Suppressor macrophage treated with lipopolysaccharide for 4 hours (primary cell): ENCODE measurements around the gene APOB.
"Not testable (repeated sequence)": the region's sequence is repeated elsewhere in the genome, so short reads cannot be mapped to it uniquely, and the experiment has no call there.

Source experiments
- DNase-seq: peaks from one replicate; pipeline ENCODE4 v3.0.0-alpha.2; 2020

APOB gene

DNA sequence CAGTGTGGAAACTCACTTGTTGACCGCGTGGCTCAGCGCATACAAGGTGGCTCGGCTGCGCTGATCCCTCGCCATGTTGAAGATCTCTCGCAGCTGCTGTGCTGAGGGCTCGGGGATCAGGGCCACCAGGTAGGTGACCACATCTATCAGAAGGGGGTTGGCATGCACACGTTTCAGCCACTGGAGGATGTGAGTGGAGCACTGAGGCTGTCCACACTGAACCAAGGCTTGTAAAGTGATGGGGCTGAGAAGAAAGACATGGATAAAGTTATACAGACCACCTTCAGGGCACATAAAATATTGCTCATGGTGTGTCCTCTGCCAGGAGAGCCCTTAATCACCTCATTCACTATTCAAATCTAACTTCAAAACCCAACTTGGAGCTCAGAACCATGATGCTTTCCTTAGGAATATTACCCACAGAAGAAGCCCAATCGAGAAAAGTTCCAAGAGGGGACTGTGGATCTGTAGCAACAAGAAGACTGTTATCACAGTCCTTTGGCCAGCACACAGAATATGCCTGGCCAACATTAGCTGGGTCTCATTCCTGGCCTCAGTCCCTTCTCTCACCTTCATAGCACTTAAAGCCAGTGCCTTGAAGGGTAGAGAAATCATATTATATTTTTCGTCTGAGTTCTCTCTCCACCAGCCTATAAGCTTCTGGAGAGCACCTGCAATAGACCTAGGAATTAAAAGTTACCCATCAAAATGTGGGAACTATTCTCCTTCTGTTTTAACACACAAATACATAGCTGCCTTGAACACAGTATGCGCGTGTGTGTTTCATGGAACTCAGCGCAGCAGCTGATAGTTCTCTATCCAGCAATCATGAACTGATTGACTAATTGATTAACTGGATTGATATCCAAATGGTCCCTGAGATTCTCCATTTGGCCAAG is 11.3 kb downstream of the APOB start:
- DNase-seq, result no peak

DNA sequence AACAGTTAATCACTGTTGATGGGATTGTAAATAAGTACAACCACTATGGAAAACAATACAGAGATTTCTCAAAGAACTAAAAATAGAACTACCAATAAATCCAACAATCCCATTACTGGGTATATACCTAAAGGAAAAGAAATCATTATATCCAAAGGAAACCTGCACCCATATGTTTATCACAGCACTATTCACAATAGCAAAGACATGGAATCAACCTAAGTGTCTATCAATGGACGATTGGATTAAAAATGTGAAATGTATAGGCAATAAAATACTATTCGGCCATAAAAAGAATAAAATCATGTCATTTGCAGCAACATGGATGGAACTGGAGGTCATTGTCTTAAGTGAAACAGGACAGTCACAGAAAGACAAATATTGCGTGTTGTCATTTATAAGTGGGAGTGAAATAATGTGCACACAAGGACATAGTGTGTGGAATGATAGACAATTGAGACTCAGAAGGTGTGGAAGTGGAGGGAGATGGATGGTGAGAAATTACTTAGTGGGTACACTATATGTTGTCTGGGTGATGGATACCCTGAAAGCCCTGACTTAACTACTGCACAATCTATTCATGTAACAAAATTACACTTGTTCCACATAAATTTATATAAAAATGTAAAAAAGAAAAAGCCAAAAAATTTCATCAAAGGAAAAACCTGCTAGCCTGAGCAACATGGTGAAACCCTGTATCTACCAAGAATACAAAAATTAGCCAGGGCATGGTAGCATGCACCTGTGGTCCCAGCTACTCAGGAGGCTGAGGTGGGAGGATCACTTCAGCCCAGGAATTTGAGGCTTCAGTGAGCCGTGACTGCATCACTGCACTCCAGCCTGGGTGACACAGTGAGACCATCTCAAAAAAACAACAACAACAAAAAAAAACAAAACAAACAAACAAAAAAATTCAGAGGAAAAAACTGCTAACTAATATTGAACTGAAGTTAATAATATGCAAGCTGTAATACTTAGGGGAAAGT is 12.6 kb downstream of the APOB start:
- DNase-seq, result no peak

DNA sequence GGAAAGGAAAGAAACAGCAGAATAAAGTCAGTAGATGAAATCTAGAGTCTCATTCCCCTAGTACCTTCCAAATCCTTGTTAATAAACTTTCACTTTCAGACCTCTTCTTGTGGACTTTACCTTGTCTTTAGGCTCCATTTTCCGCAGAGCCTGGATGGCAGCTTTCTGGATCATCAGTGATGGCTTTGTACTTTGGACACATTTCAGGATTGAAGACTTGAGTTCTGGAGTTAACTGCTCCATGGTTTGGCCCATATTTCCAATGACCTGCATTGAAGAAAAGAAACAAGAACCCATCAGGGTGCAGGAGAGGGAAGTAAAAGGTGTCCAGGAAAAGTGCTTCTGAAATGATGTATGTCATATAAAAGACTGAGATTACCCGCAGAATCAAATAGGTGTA is 14.4 kb downstream of the APOB start:
- DNase-seq, result no peak

DNA sequence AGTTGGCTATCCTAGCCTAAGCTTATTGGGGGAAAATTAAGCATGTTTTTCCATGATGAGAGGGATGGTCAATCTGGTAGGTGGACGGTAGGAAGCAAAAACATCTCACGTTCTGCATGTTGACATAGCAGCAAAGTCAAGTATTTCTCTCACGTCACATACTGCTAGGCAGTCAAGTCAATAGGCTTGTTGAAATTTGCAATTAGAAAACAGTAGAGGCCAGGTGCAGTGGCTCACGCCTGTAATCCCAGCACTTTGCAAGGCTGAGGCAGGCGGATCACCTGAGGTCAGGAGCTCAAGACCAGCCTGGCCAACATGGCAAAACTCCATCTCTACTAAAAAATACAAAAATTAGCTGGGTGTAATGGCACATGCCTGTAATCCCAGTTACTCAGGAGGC is 14.9 kb downstream of the APOB start:
- DNase-seq, result not testable (repeated sequence)

DNA sequence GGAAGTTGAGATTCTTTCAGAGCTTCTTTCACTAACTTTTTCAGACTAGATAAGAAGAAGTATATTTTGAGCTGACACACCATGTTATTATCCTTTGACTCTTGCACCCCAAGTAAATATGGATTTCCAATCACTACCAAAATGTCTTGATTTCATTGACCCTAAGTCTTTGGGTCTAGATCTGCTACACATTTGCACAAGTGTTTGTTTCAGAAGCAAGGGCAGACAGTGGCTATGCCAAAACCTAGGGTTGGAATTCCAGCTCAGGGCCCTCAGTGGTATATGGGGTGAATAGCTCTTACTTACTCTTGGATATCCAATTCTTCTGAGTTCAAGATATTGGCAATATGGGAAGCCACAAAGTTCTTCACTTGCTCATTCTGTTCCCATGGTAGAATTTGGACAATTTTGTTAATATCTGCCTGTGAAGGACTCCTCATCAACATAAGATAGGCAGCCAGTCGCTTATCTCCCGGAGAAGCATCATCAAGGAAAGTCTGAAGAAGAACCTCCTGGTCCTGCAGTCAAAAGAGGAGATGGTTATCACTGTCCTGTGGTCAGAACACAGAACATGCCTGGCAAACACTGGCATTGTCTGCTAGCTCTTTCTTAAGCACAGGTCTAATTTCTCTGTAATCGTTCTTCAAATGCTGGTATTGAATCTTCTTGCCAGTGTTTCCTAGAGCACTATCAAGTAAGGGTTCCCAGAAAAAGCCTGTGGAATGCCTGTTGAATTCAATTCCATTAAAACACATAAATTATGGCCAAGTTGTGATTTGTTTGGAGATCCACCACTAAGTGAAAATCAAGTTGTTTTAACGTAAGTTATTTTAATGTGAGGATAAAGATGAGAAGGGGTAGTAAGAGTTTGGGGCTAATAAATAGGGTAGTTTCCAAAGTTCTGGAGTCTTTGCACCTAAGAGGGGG is 15.6 kb downstream of the APOB start:
- DNase-seq, result no peak

DNA sequence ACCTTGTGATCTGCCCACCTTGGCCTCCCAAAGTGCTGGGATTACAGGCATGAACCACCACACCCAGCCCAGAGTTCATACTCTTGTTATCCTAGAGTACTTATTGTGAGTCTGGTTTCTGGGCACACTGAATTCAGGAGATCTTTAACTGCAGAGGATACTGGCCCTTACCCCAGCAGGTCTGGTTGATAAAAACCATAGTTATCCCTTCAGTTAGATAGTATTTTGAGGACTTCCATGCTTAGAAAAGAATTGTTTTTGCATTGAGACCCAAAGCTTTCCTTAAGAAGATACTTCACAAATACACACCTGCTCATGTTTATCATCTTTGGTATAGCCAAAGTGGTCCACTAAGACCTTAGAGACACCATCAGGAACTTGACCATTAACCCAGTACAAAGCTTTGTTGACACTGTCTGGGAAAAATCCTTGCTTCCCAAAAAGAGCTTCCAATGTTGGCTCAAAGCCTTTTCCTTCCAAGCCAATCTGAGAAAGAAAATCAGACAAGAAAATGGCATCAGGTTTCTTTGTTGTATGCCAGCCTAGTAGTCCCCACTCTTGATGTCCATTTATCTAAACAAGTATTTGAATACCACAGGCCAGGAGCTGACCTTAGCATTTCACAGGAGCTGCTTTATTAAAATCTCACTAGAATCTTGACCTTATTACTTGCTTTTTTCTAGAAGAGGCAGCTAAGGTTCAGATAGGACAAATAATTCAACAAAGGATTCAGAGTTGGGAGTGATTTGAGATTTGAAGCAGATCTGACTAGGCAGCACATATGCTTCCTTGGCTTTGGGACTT is 17.2 kb downstream of the APOB start:
- DNase-seq, result no peak

DNA sequence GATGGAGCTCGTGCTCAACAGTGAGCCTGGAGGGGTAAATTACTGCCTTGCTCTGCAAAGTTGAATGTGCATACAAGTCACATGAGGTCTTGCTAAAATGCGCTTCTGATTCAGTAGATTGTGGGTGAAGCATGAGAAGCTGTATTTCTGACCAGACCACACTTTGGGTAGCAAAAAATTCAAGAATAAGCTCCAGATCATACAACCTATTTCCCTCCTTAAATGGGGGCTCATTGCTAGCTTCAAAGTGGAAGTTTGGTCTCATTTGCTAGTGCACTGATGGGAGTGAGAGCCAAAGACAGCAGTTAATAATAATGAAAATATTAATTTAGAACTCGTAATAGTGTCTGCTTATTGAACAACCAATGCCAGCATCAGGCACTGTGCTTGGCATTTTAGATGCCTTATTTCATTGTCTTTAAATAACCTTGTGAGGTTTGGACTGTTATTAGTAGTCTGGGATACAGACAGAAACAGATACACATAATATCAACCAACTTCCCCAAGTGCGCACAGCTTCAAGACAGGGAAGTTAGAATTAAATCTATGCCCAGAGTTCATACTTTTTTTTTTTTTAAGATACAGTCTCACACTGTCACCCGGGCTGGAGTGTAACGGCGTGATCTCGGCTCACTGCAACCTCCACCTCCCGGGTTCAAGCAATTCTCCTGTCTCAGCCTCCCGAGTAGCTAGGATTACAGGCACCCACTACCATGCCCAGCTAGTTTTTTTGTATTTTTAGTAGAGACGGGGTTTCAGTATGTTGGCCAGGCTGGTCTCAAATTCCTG is 18.0 kb downstream of the APOB start:
- no peak for DNase-seq

DNA sequence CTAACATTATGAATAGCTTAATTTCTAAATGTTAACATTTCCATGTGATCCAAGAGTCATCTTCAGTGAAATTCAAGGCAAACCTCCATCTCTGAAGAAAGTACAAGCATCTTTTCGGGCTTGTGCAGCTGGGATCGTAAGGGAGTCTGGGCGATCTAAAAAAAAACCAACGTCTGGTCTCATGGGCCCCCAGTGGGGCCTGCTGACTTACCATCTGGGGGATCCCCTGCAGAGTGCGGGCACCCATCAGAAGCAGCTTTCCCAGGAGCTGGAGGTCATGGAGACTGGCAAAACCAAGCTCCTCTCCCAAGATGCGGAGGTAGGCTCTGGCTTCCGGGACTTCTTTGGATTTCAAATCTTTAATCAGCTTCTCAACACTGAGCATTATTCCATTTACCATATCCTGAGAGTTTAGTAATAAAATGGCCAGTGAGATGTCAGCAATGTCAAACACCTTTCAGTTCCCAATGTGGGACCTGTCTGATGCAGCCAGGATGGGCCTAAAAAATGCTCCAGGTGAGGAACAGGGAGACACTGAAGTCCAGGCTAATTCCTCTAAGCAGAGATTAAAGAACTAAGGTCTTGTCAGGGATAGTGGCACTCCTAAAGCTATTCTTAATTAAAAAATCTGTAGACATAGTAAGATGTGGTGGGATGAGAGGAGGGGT is 19.0 kb downstream of the APOB start:
- DNase-seq, result no peak

DNA sequence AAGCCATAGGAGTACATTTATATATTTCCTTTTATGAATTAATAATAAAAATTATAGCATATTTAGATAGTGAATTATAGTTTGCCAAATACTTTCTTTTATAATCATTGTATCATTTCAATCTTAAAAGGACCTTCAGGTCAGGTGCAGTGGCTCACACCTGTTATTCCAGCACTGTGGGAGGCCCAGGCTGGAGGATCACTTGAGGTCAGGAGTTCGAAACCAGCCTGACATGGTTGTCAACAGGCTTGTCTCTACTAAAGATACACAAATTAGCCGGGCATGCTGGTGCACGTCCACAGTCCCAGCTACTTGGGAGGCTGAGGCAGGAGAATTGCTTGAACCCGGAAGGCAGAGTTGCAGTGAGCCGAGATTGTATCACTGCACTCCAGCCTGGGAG is 19.7 kb downstream of the APOB start:
- no peak for DNase-seq

DNA sequence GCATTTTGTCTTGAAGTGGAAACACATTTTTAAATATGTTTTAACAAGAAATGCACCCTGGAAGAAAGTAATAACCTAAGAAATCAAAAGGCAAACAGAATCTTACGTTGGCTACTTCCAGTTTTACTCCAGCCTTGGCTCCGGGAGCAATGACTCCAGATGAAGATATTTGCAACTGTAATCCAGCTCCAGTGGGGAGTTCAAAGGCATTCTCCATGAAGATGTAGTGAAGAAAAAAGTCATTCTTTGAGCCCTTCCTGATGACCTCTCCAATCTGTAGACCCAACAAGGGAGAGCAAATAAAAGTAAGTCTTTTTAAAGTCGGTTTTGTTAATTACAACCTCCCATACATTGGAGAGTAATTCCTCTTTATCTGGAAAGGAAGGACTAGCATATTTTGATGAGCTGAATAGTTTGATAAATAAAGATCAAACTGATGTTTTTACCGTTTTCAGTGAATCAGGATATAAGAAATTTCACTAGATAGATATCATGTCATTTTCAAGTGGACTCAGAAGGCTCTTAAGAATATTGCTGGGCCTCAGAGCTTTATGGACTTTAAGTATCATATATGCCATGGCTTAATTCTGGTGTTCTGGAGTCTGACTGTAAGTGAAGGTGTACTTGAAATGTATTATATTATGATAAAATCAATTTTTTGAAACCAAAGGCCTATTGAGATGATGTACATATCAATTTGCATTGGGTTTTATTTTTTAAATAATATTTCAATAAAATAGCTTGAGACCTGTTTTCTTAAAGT is 20.3 kb downstream of the APOB start:
- DNase-seq, result no peak

DNA sequence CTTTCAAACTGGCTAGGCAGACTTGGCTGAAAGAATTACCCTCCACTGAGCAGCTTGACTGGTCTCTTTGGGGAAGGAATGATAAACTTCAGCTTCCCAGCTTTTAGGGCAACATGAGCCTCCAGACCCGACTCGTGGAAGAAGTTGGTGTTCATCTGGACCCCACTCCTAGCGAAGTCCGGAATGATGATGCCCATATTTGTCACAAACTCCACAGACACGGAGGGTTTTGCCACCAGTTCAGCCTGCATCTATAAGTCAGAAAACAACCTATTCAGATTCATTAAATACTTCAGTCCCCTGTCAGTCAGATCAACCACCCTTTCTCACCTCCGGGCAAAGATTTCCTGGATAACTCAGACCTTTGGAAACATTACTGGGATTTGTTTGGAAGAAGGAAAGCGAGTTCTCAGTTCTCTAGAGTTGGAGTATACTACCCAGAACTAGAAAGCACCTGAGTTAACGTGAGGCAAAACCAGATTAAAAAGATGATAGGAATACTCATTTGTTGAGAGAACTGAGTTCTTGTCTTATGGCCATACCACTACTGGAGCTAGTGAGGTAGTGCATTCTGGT is 21.0 kb downstream of the APOB start:
- DNase-seq, result no peak

DNA sequence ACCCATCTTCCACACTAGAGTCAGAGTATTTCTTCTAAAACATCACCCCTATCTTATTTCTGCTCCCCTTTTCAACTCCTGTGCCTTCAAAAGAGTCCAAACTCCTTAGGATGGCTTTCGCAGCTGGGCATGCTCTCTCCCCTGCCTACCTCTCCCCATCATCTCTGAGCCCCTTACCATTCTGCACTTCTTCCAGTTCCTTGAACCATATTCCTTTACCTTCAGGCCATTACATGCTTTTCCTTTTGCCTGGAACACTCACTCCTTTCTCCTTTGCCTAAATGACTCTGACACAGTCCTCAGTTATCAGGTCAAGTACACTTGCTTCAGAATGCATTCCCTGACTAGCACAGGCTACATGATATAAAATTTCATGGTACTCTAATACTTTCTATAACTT is 22.4 kb downstream of the APOB start:
- DNase-seq, result no peak

DNA sequence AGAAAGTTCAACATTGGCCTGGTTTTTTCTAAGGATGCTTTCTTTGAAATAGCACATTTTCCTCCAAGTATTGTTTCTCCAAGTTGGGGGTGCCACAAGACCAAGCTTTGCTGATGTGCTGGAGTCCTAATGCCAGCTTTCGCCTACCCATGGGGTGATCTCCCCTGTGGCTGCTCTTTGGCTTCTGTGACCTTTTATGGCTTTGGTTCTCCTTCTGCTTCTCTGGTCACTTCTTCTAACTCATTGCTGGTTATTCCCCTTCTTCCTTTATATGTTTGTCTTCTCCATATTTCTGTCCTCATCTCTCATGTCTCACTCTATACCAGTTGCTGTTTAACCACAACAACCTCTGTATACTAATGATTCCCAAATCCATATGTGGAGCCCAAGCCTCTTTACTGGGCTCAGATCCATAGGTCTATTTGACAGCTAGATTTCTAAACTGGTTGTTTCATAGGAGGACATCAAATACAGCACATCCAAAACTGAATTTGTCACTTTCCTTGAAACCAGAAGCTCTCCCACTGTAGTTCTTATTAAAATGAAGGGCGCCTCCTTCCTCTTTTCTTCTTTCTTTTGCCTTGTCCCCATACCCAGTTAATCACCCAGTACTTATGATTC is 23.1 kb downstream of the APOB start:
- DNase-seq, result no peak

DNA sequence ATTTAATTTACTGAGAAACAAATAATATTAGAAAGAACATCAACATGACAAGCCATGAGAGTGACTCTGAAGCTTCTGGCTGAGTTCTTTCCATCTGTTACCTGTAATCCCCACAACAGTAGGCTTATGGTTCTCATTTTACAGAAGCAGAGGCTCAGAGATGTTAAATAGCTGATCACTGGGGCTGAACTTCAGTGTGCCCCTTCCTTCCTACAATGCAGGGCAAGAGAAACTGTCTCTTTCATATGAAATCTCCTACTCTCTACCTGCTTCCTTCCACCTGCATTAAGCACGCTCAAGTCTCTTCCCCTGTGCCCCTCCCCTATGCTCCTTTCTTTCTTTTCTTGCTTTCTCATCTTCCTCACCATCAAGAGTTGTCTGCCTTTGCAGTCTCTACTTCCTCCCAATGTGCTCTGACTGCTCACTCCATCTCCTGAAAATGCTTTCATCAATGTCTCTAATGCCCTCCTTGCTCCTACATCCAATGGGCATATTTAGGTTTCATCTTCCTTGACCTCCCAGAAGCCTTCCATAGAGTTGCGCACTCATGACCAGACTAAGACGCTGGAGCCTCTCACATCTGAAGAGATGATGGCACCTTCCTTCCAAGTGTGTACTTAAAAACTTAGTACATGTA is 23.7 kb downstream of the APOB start:
- no peak for DNase-seq

DNA sequence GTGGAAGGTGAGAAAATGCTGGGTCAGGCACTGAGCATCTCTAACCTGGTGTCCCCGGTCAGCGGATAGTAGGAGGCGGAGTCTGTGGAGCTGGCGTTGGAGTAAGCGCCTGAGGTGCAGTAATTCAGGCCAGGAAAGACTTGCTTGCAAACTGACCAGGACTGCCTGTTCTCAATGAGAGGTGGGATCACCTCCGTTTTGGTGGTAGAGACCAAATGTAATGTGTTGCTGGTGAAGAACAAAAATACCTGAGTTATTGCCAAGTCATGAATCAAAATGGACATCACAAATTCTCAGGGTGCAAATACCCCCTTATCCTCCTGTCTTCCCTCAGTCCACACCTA is 24.2 kb downstream of the APOB start:
- DNase-seq, result no peak

DNA sequence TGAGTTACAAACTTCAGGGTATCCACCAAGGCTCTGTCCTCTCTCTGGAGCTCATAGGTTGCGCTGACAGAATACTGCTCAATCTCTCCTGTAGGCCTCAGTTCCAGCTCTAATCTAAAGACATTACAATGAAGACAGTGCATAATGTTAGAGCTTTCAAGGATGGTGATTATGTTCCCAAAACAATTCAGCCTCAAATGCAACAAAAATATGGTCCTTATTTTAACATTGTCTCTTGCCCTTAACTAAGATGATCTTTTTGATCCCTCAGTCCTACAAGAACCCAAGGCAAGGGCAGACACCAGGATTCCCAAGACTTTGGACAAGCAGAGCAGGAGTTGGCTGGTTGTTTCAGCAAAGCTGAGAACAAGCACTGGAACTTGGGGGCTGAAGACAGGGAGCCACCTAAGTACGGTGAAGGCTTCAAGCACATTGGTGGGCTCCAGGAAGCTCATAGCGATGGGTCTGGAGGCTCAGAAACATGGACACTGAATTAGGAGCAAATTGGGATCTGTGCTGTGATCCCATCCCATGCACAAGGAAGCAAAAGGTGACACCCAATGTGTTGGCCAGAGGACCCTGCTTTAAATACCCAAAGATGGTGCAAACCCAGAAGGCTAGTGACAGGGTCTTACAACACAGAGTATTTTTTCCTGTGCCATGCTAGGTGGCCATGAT is 24.7 kb downstream of the APOB start:
- DNase-seq, result no peak

DNA sequence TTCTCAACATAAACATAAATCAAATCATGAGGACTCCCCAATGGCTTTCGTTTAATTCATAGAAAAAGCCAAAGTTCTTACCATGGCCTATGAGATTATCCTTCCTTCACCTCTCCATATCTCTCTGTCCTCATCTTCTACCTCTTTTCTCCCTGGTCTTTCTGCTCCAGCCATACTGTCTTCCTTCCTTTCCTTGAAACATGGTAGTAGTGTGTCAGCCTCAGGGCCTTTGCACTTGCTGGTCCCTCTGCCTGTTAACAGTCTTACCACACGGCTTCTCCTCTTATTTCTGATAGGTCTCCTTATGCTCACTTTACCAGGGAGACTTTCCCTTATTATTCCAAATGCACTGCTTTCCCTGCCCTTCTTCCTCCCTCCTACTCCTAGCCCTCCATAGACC is 25.6 kb downstream of the APOB start:
- DNase-seq, result no peak
